CD4-positive, alpha-beta T cell treated with Interleukin-17A for 1 hour (primary cell): ENCODE measurements around the gene PPP1R14C.
"Not testable (repeated sequence)": the region's sequence is repeated elsewhere in the genome, so short reads cannot be mapped to it uniquely, and the experiment has no call there.

ENCODE experiments used
- DNase-seq: peaks from one replicate; pipeline ENCODE4 v3.0.0-alpha.2; 2020

PPP1R14C gene

DNA sequence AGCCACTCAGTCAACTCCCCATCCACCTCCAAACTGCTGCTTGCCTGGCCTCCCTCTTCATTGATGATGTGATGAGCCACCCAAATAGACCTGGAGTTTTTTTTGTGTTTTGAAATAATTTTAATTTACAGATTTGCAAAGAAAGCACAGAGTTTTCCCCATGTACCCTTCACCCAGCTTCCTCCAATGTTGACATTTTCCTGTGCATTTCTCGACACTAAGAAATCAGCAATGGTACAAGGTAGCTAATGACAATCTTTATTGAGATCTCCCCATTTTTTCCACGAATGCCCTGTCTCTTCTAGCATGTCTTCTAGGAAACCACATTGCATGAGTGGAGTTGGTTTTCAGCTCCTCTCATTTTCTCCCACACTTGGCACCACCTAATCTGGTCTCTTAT, 30.1 kb downstream of the PPP1R14C start:
- DNase-seq, result no peak

DNA sequence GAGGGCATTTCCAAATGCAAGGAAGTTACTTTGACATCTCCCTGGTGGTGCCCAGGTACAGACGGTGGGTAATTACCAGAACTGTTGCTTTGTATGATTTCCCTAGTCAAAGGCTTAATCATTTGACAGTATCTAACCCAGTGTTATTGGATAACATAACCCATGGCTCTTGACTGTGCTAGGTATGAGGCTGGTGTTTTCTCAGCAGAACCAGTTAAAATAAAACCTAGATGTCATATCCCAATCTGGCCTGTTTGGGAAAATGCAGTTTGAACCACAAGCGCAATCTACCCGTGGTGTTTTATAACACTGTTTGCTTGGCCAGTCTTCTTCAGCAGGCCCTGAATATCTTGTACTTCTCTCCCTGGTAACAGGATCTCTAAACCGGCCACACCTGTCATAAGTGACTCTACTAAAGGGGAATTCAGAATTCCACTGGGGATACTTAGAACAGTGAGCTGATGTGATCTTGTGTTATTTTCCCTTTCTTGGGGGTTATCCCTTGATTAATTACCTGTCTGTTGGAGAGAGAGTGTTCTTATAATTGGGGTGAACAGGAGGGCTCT, 32.8 kb downstream of the PPP1R14C start:
- no peak for DNase-seq

- no peak for DNase-seq
These were observed 33.3 kb downstream of the PPP1R14C start for GRCh38 chr6:150176152-150176551.

DNA sequence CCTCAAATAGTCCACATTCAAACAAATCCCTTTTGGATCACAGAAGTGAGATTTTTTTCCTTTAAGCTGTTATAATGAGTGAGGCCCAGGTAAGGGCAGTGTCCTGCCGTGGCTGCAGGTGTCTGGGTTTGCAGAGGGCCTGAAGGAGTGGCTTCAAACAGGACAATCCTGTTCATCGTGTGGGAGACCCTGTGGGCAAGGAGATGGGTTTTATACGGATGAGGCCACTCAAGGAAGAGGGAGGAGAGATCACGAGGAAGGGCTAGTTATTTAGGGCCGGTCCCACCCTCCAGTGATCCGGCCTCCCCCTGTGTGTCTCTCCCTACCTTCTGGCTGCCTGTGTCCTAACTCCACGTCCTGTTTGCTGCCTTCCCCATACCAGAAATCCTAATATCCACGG, 33.8 kb downstream of the PPP1R14C start:
- DNase-seq, result no peak

- DNase-seq, result no peak
These were observed 34.6 kb downstream of the PPP1R14C start for GRCh38 chr6:150177259-150177951.

DNA sequence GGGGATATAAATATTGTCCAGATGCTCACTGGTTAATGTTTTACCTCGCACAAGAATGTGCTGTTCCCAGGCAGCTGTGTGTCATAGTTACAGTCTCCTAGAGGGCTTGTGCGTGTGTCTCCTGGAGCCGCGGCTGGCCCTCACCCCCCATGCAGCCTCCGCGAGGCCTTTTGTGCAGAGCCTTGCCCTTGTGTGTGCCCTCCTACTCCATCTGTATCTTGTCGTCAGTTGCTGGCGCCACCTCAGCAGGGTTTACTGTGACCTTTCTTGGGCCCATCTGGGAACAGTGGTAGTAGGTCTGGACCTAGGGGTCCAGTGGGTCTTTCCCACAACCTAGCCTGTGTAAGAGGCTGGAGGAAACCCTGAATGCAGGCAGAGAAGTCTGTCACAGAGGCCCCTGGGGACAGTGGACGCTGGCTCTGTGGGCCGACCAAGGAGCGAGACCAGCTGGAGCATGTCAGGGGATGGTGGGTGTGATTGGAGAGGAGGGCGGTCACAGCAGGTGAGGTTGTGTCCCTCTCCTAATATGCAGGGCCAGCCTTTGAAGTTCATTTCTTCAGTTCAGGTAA, 35.2 kb downstream of the PPP1R14C start:
- DNase-seq, result no peak

DNA sequence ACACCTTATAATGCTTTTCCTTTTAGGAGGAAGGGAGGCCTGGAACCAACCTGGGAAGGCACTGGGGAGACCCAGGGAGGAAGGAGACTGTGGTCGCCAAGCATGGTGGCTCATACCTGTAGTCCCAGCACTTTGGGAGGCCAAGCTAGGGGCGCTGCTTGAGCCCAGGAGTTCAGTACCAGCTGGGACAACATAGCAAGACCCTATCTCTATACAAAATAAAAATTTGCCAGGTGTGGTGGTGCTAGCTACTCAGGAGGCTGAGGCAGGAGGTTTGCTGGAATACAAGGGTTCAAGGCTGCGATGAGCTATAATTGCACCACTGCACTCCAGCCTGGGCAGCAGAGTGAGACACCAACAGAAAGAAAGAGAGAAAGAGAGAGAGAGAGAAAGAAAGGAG, 36.2 kb downstream of the PPP1R14C start:
- DNase-seq, result no peak

DNA sequence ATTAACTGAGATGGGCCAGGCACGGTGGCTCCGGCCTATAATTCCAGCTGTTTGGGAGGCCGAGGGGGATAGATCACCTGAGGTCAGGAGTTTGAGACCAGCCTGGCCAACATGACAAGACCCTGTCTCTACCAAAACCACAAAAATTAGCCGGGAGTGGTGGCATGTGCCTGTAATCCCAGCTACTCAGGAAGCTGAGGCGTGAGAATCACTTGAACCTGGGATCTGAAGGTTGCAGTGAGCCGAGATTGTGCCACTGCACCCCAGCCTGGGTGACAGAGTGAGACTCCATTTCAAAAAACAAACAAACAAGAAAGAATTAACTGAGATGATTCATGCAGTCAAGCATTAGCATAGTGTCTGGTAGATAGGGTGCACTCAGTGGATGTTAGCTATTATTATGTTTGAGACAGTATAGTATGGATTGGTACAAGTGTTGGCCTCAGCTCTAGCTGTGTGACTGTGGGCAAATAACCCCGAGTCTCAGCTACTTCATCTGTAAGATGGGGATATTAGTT, 37.1 kb downstream of the PPP1R14C start:
- DNase-seq, result not testable (repeated sequence)

- DNase-seq, result no peak
These were observed 37.7 kb downstream of the PPP1R14C start for GRCh38 chr6:150180517-150180916.

GRCh38 chr6:150182460-150183078, 39.7 kb downstream of the PPP1R14C start:
- no peak for DNase-seq

GRCh38 chr6:150183105-150183504, 40.3 kb downstream of the PPP1R14C start:
- DNase-seq, result no peak

GRCh38 chr6:150183966-150184365, 41.1 kb downstream of the PPP1R14C start:
- no peak for DNase-seq

GRCh38 chr6:150184850-150185731, 42.2 kb downstream of the PPP1R14C start:
- no peak for DNase-seq

DNA sequence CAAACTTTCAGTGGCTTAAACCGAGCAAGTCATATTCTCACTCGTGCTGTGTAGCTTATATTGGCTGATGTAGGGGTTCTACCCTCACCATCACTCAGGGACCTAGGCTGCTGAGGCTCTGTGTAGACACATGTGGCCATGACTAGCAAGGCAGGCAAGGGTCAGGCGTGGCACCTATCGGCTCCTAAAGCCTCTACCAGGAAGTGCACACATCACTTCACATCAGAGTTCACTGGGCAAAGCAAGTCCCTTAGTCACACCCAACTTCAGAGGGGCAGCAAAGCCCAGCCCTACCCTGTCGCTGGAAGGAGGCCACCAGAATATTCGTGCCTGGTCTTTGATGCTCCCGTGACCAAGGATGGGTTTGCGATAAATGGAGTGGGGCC, 42.9 kb downstream of the PPP1R14C start:
- DNase-seq, result no peak

- DNase-seq, result no peak
These were observed 43.5 kb downstream of the PPP1R14C start for GRCh38 chr6:150186129-150186898.

GRCh38 chr6:150187433-150187832, 44.6 kb downstream of the PPP1R14C start:
- DNase-seq, result not testable (repeated sequence)

GRCh38 chr6:150189122-150189521, 46.3 kb downstream of the PPP1R14C start:
- no peak for DNase-seq

- DNase-seq, result no peak
These were observed 49.0 kb downstream of the PPP1R14C start for GRCh38 chr6:150191809-150192208.

- no peak for DNase-seq
These were observed 51.4 kb downstream of the PPP1R14C start for GRCh38 chr6:150194195-150194594.

DNA sequence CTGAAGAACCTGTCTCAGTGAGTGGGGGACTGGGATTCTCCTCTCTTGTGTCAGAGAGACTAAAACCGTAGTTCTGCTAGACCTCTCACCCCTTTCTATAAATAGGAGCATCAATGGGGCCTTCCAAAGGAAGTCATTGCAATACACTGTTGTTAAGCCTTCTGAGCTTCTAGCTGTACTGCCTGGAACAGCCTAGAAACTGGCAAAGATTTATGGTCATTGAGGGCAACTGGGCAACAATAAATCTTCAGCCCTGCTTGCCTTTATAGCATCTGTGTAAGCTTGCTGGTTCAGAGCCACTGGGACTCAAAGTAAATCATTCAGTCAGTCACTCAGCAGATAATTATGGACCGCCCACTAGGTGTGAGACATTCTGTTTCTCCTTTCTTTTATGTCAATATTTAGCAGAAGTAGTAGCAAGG, 53.2 kb downstream of the PPP1R14C start:
- DNase-seq, result no peak

- no peak for DNase-seq
These were observed 54.3 kb downstream of the PPP1R14C start for GRCh38 chr6:150196942-150197745.
